GM03348 (cell line): Measurements from ENCODE around the gene PPP1R37.

Experiments
- DNase-seq: peaks from one replicate; pipeline ENCODE4 v3.0.0; 2012; ENCODE audit warnings: low spot score

PPP1R37 gene, protein sequence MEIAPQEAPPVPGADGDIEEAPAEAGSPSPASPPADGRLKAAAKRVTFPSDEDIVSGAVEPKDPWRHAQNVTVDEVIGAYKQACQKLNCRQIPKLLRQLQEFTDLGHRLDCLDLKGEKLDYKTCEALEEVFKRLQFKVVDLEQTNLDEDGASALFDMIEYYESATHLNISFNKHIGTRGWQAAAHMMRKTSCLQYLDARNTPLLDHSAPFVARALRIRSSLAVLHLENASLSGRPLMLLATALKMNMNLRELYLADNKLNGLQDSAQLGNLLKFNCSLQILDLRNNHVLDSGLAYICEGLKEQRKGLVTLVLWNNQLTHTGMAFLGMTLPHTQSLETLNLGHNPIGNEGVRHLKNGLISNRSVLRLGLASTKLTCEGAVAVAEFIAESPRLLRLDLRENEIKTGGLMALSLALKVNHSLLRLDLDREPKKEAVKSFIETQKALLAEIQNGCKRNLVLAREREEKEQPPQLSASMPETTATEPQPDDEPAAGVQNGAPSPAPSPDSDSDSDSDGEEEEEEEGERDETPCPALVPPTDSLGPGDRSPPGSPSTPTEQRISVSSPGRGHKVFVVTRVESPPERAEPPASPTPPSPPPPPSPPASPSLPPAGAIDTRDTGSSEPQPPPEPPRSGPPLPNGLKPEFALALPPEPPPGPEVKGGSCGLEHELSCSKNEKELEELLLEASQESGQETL

DNA sequence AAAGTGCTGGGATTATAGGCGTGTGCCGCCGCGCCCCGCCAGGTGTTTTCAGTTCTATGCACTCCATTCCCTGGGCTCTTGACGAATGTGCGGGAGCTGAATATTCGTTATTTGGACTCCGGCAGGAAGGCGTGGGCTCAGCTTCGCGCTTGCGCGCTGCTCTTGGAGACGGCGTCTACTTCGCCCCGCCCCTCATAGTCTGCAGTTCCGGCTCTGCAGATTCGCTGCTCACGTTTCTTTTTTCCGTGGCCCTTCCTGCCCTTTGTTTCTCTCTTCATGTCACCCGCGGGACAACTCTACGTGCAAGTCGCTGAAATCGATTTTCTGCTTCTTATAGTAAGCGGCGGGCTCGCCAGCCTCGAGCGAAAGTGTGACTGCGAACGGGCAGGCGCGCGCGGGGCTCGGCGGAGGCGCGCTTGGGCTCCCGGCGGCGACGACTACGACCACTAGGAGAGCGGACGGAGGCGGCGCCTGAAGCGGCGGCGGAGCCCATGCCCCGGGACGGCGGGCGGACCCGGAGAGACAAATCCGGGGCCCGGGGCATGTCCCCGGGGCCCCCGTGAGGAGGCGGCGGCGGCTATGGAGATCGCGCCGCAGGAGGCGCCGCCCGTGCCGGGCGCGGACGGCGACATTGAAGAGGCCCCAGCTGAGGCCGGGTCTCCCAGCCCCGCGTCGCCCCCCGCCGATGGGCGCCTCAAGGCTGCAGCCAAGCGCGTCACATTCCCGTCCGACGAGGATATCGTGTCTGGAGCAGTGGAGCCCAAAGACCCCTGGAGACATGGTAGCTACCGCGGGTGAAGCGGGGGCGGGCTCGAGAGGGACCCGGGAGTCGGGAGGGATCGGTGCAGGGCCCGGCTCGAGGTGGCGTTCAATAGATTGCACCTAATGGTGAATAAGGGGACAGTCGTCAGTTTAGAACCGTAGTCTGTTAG, at the start of gene PPP1R37:
Gene PPP1R37, plus strand, starts transcription at position 433 of the 932 bp plus-strand sequence. Its CDS starts 147 bp downstream, at position 580.
- DNase-seq, result peak; percentile 97

DNA sequence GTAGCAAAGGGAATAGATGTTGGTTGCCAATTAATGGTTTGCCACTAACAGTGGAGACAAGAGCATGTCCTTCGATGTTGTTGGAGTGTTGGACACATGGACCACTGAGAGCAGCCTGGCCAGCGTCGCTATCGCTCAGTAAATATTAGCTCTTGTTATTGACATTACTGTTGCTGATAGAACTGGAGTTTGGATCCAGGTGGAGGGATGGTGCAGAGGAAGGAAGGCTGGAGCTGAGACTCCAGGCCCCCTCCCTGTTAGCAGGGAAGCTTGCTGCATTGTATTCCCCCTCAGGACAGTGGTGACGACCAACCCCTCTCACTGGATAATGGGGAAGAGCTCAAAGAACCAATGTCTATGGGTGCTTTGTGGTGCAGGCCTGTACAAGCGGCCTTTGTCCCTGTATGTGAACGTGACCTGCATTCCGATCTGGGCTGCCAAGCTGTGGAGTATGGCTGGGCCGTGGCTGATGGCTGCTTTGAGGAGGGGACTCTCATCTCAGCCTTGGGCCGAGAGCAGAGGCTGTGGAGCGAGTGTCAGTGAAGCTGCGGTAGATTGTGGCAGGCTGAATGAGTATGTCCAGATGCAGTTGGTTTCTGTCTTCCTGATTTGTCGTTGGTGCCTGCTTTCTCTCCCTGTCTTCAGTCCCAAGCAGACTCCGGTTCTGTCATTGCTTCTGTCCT, 47.2 kb upstream of the PPP1R37 start:
- DNase-seq, result no peak

DNA sequence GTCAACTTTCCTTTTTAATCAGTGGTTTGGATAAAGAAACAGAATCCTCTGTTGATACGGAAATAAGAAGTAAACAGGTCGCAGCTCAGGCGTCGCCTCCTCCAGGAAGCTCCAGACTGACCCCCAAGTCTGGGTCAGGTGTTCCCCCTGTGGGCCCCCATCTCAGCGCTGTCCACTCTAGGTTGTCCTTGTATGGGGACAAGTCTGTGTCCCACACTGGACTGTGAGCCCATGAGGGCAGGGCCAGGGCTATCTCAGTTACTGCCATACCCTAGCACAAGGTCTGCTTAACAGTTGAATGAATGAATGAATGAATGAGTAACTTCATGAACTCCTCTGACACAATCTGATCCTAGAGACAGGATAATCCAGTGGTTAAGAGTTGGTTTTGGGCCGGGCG, 46.6 kb upstream of the PPP1R37 start:
- no peak for DNase-seq

DNA sequence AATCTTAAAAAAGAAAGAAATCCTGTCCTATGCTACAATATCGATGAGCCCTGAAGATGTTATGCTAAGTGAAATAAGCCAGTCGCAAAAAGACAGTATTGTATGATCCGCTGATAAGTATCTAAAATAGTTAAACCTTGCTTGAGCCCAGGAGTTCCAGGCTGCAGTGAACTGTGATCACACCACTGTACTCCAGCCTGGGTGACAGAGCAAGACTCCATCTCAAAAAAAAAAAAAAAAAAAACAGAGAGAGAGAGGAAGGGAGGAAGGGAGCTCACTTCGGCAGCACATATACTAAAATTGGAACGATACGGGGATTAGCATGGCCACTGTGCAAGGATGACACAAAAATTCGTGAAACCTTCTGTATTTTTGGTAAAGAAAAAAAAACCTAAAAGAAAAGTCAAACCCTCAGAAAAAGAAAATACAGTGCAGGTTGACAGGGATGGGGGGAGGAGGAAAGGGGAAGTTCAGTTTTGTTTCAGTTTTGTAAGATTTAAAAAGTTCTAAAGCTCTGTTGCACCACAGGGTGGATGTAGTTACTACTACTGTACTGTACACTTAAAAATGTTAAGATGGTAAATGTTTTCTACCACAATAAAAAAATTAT, 45.7 kb upstream of the PPP1R37 start:
- DNase-seq, result no peak

DNA sequence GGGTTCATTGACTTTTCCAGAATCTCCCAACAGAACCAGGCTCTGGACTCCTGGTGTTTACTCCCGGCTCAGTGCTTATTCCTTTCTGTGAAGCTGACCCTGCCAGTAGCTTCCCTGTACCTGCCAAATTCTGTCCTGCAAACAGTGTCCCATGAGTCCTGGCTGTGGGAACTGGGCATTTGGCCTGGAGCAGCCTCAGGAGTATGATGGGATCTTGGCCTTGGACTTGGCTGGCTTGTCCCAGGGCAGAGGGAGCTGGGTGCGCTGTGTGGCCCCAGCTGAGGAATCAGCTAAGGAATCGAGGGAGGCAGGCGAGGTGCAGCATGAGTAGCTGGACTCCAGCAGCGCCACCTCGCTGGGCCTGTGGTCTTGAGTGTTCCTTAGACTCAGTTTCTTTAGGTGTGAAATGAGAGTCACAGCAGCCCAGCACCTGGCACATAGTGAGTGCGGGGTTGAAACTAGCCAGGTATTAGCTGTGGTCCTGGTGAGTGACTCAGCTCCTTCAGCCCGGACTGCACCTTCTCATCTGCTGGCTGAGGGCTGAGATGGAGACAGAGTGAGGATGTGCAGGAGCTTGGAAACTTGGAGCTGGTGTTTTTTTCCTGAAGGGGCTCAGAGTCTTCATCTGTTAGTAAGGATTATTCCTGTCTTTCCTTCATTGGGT, 43.8 kb upstream of the PPP1R37 start:
- DNase-seq, result no peak

DNA sequence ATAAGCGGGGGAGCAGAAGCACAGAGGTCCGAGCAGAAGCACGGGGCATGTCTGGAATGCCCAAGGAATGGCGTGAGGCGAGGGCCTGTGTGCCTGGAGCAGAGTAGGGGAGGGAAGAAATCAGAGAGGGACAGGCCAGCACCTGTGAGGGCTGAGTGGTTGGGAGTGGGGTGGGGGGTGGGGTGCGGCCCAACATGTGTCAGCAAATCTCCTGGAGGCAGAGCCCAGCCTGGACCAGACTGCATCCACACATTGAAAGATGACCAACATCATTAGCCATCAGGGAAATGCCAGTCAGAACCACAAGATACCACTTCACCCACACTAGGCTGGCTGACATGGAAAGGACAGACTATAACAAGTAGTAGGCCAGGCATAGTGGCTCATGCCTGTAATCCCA, 42.9 kb upstream of the PPP1R37 start:
- DNase-seq, result no peak

DNA sequence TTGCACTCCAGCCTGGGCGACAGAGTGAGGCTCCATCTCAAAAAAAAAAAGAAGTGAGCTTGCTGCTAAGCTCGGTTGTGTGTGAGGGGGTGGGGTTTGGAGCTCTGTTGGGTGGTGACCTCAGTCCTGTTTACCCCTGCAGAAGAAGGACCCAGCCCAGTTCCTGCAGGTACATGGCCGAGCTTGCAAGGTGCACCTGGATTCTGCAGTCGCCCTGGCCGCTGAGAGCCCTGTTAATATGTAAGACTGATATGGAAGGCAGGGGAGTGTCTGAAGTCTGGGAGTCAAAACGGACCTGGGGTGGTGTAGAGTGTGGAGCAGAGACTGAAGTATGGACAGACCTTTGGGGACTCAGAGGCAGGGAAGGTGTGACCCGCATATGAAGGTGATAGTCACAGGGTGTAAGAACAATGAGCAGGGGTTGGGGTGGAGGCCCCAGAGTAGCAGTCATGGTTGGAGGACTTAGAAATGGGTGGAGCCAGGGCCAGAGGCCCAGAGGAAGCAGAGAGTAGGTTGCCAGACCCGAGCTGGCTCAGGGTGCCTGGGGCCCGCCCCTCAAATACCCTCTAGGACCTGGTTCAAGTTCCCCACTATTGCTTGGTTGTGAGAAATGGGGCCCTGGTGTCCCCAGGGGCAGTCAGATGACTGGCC, 40.9 kb upstream of the PPP1R37 start:
- DNase-seq, result no peak

DNA sequence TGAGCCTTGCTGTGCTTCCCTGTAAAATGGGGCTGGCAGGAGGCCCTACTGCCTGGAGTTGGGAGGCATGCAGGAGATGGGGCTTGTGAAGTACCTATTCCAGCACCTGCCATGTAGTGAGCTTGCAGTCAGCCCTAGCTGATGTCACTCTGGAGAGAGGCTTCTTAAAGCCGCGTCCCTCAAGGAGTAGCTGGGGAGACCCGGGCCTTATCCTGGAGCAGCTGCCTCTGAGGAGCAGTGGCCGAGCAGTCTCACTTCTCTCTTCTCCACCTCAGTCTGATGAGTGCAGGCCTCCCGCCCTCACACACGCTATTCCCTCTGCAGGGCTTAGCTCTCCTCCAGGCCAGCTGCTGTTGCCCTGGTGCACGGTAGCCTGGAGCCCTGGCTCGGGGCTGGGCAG, 36.1 kb upstream of the PPP1R37 start:
- DNase-seq, result no peak

DNA sequence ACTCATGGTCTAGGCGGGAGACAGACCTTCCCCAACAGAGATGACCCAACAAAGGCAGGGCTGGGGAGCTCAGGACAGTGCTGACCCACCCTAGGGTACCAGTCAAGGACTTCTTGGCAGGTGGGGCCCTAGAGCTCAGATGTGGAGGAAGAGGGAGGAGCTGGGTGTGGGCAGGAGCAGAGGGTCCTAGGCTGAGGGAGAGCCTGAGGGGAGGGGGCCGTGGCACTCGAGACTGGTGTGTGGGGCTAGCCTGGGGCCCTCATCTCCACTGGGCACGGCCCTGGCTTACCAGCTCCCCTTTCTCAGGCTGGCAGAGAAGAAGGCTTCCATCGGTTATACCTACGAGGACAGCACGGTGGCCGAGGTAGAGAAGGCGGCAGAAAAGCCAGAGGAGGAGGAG, 35.5 kb upstream of the PPP1R37 start:
- no peak for DNase-seq

DNA sequence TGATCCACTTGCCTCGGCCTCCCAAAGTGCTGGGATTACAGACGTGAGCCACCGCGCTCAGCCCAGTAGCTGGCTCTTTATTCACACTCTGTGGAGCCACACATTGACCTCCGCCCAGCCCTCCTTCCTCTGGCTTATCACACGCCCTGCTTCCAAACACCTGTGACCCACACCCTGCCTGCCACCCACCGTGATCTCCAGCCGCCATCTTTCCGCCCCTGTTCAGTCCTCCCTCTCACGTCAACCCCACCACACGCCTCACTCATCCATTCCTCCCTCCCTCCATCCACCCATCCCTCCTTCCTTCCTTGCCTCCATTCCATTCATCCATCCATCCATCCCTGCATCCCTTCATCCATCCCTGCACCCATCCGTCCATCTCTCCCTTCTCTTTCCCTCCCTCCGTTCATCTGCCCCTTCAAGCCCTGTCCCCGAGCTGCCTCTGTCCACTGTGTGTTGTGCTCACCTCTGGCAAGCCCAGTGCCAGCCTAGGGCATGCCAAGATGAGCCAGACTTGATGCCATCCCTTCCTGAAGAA, 34.3 kb upstream of the PPP1R37 start:
- DNase-seq, result no peak

DNA sequence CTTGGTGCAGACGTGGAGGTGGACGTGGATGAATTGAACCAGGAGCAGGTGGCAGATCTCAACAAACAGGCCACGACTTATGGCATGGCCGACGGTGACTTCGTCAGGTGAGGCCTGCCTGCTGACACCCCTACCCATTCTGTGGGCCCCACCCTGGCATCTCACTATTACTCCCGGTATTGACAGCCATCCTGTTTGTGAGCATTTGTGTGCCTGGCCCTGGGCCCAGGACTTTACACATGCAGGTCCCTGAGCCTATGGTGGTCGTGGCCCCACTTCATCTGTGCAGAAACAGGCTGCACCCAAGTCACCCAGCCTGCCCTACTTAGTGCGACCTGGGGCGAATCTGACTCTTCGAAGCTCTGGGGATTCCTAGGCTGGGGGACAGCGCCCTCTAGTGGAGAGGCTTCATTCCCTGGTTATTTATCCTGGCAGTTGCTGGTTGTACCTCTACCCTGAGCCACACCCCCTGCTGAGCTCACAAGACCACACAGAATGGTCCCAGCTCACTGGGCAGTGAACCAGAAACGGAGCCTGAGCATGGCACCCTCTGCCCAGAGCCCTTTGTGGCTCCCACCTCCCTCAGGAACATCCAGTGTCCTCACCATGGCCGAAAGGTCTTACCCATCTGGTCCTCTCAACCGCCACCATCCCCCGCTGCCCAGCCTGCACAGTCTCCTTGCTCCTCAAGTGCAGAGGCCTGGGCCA, 33.6 kb upstream of the PPP1R37 start:
- DNase-seq, result peak; percentile 89

DNA sequence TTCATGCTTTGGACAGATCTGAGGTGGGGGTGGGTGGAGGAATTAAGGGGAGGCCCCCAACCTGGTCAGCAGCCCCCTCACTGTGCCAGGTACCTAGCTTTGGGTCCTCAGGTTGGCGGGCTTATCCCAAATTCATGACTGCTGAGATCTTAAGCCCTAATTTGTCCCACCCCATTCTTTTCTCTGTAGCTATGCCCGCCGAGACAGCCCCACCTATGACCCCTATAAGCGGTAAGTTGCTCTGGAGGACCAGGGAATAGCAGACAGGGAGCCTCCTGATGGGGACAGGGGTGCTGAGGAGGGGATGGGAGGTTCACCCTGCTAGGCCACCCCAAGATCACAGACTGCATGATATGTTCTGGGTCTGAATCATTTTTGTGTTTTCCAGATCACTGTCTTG, 31.0 kb upstream of the PPP1R37 start:
- DNase-seq, result no peak

DNA sequence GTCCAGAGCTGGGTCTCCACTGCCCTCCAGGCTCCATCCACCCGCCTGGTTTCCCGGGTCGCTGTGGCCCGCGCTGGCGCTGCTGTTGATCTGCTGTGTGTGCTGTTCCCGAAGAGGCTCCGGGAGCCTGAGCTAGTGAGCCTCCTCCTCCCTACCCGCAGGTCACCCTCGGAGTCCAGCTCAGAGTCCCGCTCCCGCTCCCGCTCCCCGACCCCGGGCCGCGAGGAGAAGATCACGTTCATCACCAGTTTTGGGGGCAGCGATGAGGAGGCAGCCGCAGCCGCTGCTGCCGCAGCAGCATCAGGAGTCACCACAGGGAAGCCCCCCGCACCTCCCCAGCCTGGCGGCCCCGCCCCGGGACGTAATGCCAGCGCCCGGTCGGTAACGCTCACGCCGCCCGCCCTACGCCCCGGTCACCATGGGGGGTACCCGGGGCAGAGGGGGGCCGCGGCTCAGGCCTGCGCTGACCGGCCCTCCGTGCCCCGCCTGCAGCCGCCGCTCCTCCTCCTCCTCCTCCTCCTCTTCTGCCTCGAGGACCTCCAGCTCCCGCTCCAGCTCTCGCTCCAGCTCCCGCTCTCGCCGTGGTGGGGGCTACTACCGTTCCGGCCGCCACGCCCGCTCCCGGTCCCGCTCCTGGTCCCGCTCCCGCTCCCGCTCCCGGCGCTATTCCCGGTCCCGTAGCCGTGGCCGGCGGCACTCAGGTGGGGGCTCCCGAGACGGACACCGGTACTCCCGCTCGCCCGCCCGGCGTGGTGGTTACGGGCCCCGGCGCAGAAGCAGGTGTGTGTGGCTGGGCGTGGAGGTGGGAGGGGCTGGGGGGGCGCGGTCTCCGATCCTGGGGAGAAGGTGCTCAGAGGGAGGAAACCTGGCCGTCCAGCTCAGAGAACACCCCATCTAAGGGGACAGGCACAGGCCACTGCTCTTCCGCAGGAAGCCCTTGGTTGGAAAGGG, 28.9 kb upstream of the PPP1R37 start:
- no peak for DNase-seq

DNA sequence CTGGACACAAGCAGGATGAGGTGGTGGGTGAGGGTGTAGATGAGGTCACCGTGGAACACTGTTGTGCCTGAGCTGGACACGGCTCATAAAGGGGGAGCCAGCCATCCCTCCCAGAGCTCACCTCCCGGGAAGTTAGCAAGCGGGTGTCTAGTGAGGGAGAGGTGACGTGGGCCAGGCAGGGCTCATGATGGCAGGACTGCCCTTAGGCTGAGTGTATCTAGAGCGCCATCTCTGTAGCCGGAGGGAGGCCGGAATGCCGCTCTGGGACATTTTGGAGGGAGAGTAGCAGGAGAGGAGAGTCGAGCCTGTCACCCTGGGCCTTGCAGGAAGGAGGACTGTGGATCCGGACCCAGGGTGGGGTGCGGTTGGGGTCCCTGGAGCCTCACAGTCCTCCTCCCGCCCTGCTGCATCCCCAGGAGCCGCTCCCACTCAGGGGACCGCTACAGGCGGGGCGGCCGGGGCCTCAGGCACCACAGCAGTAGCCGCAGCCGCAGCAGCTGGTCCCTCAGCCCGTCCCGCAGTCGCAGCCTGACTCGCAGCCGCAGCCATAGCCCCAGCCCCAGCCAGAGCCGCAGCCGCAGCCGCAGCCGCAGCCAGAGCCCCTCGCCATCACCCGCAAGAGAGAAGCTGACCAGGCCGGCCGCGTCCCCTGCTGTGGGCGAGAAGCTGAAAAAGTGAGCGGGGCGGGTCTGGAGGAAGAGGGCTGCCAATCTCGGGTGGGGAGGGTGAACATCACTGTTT, 25.9 kb upstream of the PPP1R37 start:
- DNase-seq, result no peak

DNA sequence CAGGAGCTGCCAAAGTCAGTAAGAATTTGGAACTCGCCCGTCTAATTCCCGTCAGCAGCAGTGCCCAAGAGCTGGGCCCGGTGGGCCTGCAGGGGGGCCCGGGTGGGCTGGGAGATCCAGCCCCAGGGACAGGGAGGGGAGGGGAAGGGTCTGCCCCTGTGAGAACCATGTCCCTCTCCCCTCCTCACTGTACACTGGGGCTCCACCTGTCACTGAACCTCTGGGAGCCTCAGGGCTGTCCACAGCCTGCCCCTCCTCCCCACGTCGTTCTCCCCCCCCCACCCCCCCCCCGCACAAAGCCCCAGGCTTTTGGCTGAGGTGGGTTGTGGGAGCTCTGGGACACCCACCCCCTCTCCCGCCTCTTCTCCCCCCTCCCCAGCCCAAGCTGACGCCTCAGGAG, 24.9 kb upstream of the PPP1R37 start:
- no peak for DNase-seq

DNA sequence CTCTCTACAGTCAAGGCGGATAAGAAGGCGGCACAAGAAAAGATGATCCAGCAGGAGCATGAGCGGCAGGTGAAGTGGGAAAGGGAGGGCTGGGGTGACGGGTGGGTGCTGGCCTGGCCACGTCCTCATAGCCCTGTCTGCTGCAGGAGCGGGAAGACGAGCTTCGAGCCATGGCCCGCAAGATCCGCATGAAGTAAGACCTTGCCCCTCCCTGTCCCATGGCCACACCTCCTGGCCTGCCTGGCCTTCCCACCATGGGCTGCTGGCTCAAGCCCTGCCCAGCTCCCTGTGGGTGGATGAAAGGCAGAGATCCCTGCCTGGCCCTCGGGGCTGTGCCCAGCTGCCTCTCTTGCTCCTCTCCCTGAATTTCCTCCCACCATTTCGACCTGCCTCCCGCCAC, 23.9 kb upstream of the PPP1R37 start:
- peak; percentile 41 for DNase-seq

DNA sequence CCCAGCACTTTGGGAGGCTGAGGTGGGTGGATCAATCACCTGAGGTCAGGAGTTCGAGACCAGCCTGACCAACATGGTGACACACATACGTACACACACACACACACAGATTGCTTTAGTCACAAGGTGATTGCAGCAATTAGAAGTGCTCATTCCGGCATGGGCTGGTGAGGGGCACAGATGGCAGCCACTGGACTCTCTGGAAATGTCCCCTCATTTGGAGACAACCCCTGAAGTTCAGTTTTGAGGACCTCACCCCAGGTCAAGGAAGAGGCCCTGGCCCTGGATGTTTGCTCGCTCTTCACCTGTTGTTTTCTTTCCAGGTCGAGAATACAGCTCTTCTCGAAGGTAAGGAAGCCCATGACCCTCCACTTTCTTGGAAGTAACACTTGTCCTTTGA, 22.8 kb upstream of the PPP1R37 start:
- no peak for DNase-seq
